Ovary (tissue), 9 donors: ENCODE measurements around the gene ANO10. TPM values are rescaled to one million over a fixed set of nuclear protein-coding genes. Genes with fewer than 3 reads are reported as not detected.

Source experiments
- DNase-seq, 5 donors: peaks; one replicate each; pipeline ENCODE4 v3.0.0-alpha.2; 2019 to 2020
- H3K27ac ChIP-seq, 2 donors: fragments of 200-600 bp; one replicate each; pipeline versions ENCODE4 v1.5.1 to v1.8.0; 2019 to 2022
- H3K27me3 ChIP-seq: fragments of 200-600 bp; one replicate; pipeline ENCODE4 v1.8.0; 2022
- H3K36me3 ChIP-seq: fragments of 200-600 bp; sonication (generic); one replicate; pipeline ENCODE4 v1.5.1; 2019
- H3K4me1 ChIP-seq: one replicate; pipeline ENCODE4 v1.8.1; 2013; ENCODE audit warnings: mild to moderate bottlenecking, moderate library complexity; ENCODE audit not compliant: insufficient read depth
- H3K4me3 ChIP-seq: fragments of 200-600 bp; sonication (generic); one replicate; pipeline ENCODE4 v1.5.1; 2017
- H3K9me3 ChIP-seq, 2 donors: fragments of 200-600 bp in 1 of 2; sonication (generic) in 1 of 2; one replicate each; pipeline versions ENCODE4 v1.5.1 to v1.8.1; 2013 to 2019; ENCODE audit warnings: mild to moderate bottlenecking in 1 of 2, moderate library complexity in 1 of 2
- EP300 ChIP-seq: sonication (generic); formaldehyde crosslinking; IDR thresholded peaks from one replicate; pipeline ENCODE4 v1.6.1; 2017; ENCODE audit warnings: antibody characterized with exemption
- POLR2A ChIP-seq: fragments of 450-650 bp; IDR thresholded peaks from one replicate; pipeline ENCODE4 v1.6.1; 2017; ENCODE audit warnings: antibody characterized with exemption, mild to moderate bottlenecking, moderate library complexity
- WGBS, 3 donors: extraction: QIAGEN DNeasy Blood & Tissue Kit in 1 of 3; methylation state at CpG; one replicate each; pipeline versions ENCODE4 v1.1.5 to v1.1.7; 2013 to 2017; 5-methylcytosine and 5-hydroxymethylcytosine counted together
- intact Hi-C, 4 donors: fragments of 100-400 bp; cut with DNase I; formaldehyde crosslinking; loops; one replicate each; pipeline versions ENCODE4 v1.11.0 to v1.15.1; 2022 to 2023
- polyA plus RNA-seq, 2 donors: library from polyadenylated mRNA; stranded (reverse); fragments of 200-250 nt in 1 of 2; fragments of 350-450 nt in 1 of 2; fragmentation: Illumina TruSeq in 1 of 2; extraction: RNeasy Lipid Tissue Mini Kit (QIAGEN cat#74804) in 1 of 2; gene quantifications; one replicate each; pipeline ENCODE4 v1.2.3, GENCODE V29; 2013 to 2014
- total RNA-seq, 7 donors: library from RNA; depleted of rRNA in 2 of 7; stranded (reverse); fragments of >200 nt in 2 of 7; fragmentation: NEBNext Ultra II Directional in 3 of 7; extraction: Animal tissue kit (Norgen Biotek cat#: 25700) in 3 of 7; gene quantifications; one replicate each; pipeline versions ENCODE4 v1.1.0 to v1.2.4, GENCODE V29; 2016 to 2023
- TF ChIP-seq, protein P1 (sequence below), 3 donors: fragments of 450-650 bp in 2 of 3; fragments of 200-600 bp in 1 of 3; IDR thresholded peaks; one replicate each; pipeline versions ENCODE4 v1.5.1 to v1.8.0; 2016 to 2022; ENCODE audit warnings: antibody characterized with exemption in 3 of 3, mild to moderate bottlenecking in 1 of 3
- donor health status: DM: no; HTN: no; CAD: no; lungs with moderate emphysema.
- donor health status: DM: no; HTN: no; CAD: no.
- donor health status: Bipolar disorder and iron deficiency.
- donor health status: DM: yes; HTN: yes; CAD: no.
- donor health status: DM: no; HTN: no; CAD: no.
- donor health status: DM: yes; HTN: yes; CAD: no.

The ANO10 gene
- total and polyA plus RNA-seq, 9 donors = 12.2 to 58.7 (median 21.7) TPM

DNA sequence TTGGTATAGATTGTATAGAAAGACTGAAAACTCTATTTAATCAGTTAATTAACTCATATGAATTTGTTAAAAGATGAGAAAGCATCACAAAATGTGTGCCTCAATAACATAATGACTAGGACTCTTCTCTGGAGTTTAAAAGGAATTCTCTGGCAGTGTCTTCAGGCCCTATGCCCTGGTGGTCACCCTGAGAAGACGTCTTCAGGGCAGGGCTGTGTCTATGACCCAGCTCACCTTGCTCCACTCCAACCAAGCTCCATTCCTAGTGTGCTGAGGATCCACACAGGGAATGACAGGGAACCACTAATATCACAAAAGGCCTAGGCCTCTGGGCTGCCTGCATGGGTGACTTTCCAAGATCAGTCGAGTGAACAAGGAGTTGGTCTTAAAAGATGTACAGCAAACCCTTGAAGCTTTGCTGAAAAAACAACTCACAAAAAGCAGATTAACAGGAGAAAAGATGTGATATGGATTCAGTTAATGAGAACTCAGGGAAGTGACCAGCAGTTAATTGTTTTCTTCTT lies 178.9 kb downstream of the ANO10 start:
- Histone ChIP-seq H3K27ac (no peak overlapping the region), H3K36me3 (no peaks in the 10 kb centered on the region), H3K9me3 (no peaks in the 10 kb centered on the region), H3K4me3 (no peak overlapping the region), H3K27me3 (no peaks in the 10 kb centered on the region), H3K4me1 (no peaks in the 10 kb centered on the region)
- intact Hi-C loops = no loop called here
- DNase-seq = no peak
- 93 to 96% (median 94%) methylated on average over 2 of the region's 2 CpGs for WGBS, 3 donors
- TF ChIP-seq POLR2A (no peak), EP300 (no peak)
- TF ChIP-seq, protein P1, sequence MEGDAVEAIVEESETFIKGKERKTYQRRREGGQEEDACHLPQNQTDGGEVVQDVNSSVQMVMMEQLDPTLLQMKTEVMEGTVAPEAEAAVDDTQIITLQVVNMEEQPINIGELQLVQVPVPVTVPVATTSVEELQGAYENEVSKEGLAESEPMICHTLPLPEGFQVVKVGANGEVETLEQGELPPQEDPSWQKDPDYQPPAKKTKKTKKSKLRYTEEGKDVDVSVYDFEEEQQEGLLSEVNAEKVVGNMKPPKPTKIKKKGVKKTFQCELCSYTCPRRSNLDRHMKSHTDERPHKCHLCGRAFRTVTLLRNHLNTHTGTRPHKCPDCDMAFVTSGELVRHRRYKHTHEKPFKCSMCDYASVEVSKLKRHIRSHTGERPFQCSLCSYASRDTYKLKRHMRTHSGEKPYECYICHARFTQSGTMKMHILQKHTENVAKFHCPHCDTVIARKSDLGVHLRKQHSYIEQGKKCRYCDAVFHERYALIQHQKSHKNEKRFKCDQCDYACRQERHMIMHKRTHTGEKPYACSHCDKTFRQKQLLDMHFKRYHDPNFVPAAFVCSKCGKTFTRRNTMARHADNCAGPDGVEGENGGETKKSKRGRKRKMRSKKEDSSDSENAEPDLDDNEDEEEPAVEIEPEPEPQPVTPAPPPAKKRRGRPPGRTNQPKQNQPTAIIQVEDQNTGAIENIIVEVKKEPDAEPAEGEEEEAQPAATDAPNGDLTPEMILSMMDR (IDR thresholded peaks at IDR 0.05) = no peak

DNA sequence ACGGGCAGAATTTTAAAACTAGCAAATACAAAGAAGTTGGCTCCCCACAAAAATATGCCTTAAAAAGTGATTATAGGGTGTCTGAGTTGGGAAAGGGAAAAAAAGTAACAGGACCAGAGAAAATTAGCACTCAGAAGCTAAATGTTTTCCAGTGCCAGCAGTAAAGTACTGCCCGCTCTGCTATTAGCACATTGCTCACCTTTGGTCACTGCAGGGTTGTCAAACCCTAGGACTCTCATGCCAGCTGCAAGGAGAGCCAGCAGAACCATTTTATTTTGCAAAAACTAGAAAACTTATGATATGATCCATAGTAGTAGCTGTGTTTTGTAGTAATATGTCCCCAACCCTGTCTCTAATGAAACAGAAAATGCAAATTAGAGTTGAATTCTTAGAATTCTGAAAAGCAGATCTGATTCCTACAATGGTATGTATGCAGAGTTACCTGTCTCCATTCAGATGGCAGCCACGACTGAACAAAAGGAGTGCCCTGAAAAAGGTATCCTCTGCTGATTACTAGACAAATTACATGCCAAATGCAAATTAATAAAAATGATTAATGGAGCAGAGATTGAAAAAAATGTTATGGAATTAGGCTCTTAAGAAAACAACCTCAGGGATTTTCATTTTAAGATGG lies 185.2 kb downstream of the ANO10 start:
- 72 to 77% (median 73%) methylated on average over 3 of the region's 3 CpGs for WGBS, 3 donors
- no peak for DNase-seq
- Histone ChIP-seq H3K27ac (no peak overlapping the region), H3K27me3 (no peaks in the 10 kb centered on the region), H3K4me3 (no peak overlapping the region), H3K4me1 (no peaks in the 10 kb centered on the region), H3K36me3 (no peaks in the 10 kb centered on the region), H3K9me3 (no peaks in the 10 kb centered on the region)
- no peak for TF ChIP-seq EP300
- TF ChIP-seq, protein P1 (IDR thresholded peaks at IDR 0.05) = no peak
- no peak for TF ChIP-seq POLR2A
- intact Hi-C loops = no loop called here

DNA sequence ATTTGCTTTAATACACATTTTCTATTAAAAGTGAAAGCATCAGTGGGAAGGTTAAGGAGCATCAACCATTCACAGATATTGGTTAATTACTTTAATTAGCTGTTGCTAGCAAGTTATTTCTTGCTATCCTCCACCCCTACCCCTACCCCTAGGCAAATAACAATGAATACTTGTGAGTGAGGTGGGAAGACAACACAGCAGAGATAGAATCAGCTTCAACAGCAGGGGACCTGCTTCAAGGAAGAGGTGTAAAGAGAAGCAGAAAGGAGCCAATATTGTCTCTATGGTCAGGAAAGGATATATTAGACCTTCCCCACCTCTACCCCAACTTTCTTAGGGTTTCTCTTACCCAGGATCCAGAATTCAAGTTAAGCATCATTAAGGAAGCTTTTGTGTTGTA lies 186.1 kb downstream of the ANO10 start:
- TF ChIP-seq, protein P1 (IDR thresholded peaks at IDR 0.05) = no peak
- TF ChIP-seq POLR2A (no peak), EP300 (no peak)
- DNase-seq = no peak

DNA sequence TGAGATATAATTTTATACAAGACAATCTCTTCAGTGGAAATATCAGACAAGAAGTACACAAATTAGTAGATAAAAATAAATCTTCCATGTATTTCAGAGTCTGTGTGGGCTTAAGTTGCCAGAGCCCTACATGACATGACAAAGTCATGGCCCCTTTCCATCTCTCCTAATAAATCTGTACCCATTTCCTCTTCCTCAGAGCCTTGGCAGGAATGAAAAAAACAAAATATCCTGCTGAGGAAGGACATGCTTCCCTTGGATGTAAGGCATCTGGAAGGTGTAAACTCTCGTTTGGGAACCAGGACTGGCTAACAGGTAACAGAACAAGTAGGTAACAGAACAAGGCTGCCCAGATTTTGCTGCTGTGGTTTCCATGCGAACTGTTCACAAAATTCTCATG lies 187.4 kb downstream of the ANO10 start:
- no peak for DNase-seq
- no peak overlapping the region for H3K4me3 ChIP-seq
- no peaks in the 10 kb centered on the region for H3K27me3 ChIP-seq
- H3K36me3 ChIP-seq = no peaks in the 10 kb centered on the region
- H3K9me3 ChIP-seq = no peaks in the 10 kb centered on the region
- no peak overlapping the region for H3K27ac ChIP-seq
- TF ChIP-seq, protein P1 (IDR thresholded peaks at IDR 0.05) = no peak
- no peak for TF ChIP-seq POLR2A
- no peak for TF ChIP-seq EP300
- intact Hi-C loops = no loop called here
- 81 to 91% (median 85%) methylated on average over 2 of the region's 2 CpGs for WGBS, 3 donors
- H3K4me1 ChIP-seq = no peaks in the 10 kb centered on the region

More for the DNA sequence above, 186.1 kb downstream of the ANO10 start:
- H3K27ac ChIP-seq = no peak overlapping the region
- H3K27me3 ChIP-seq = no peaks in the 10 kb centered on the region
- intact Hi-C loops = no loop called here
- no peaks in the 10 kb centered on the region for H3K36me3 ChIP-seq
- H3K9me3 ChIP-seq = no peaks in the 10 kb centered on the region
- no peaks in the 10 kb centered on the region for H3K4me1 ChIP-seq
- no peak overlapping the region for H3K4me3 ChIP-seq
